MCF 10A (cell line): ENCODE data around the gene LTBP2. TPM values are rescaled to one million over a fixed set of nuclear protein-coding genes. Genes with fewer than 3 reads are reported as not detected.
A peak's percentile ranks its signal among the peaks of the same experiment; 100 is the strongest.

Experiments
- BruUV-seq: library from RNA; stranded (reverse); fragments of 400-500 nt; replicated peaks from 2 replicates; lab custom pipeline; 2021; lab: Mats Ljungman, UMichigan
- CTCF ChIA-PET: fragments of 300-600 bp; sonication (Branson Sonifier 250); formaldehyde crosslinking; extraction: SDS; loops from one replicate; lab custom pipeline; 2021; ENCODE audit warnings: antibody characterized with exemption, inconsistent platforms; lab: Yijun Ruan, JAX
- POLR2A ChIA-PET: fragments of 300-600, 350-650 bp; sonication (Branson Sonifier 250); formaldehyde crosslinking; extraction: SDS; loops from one replicate; lab custom pipeline; 2020; ENCODE audit warnings: antibody characterized with exemption, inconsistent platforms; lab: Yijun Ruan, JAX
- DNase-seq: peaks from one replicate; pipeline ENCODE4 v3.0.0-alpha.2; 2018; ENCODE audit not compliant: unreplicated experiment
- H3K27ac Mint-ChIP-seq: one replicate; pipeline ENCODE4 v1.8.0; 2022; ENCODE audit warnings: mild to moderate bottlenecking, low read depth, mixed read lengths; ENCODE audit not compliant: unreplicated experiment
- H3K27me3 Mint-ChIP-seq: one replicate; pipeline ENCODE4 v1.8.0; 2022; ENCODE audit warnings: mixed read lengths; ENCODE audit not compliant: insufficient read depth, unreplicated experiment
- H3K36me3 Mint-ChIP-seq: one replicate; pipeline ENCODE4 v1.8.0; 2022; ENCODE audit warnings: mild to moderate bottlenecking, moderate library complexity, mixed read lengths; ENCODE audit not compliant: insufficient read depth, unreplicated experiment
- H3K4me1 Mint-ChIP-seq: one replicate; pipeline ENCODE4 v1.8.0; 2022; ENCODE audit warnings: mixed read lengths; ENCODE audit not compliant: insufficient read depth, unreplicated experiment
- H3K4me3 Mint-ChIP-seq: one replicate; pipeline ENCODE4 v1.8.0; 2022; ENCODE audit warnings: mild to moderate bottlenecking, moderate library complexity, mixed read lengths; ENCODE audit not compliant: unreplicated experiment
- H3K9me3 Mint-ChIP-seq: one replicate; pipeline ENCODE4 v1.8.0; 2022; ENCODE audit warnings: mixed read lengths; ENCODE audit not compliant: unreplicated experiment
- CTCF ChIP-seq: fragments of 200-600 bp; IDR thresholded peaks from one replicate; pipeline ENCODE4 v1.8.0; 2022; ENCODE audit warnings: antibody characterized with exemption, mild to moderate bottlenecking; ENCODE audit not compliant: unreplicated experiment
- intact Hi-C: fragments of 100-400 bp; cut with micrococcal nuclease; formaldehyde crosslinking; loops from 2 replicates; pipeline ENCODE4 v1.14.1; 2022
- total RNA-seq: library from RNA; stranded (reverse); gene quantifications from 2 replicates; pipeline ENCODE4 v1.2.3, GENCODE V29; 2022

LTBP2 gene
- total RNA-seq, 1 experiment from 2014 or later, result 16.8 TPM

- no peaks in the 10 kb centered on the region for H3K9me3 Mint-ChIP-seq
- TF ChIP-seq CTCF, result no peak
- H3K36me3 Mint-ChIP-seq, result peaks cover 7% of the 10 kb centered on the region
- intact Hi-C loops, result no loop called here
- ChIA-PET CTCF (interaction anchor here (0.5 to 3.6 kb wide), 13 partner anchors 7 to 294 kb away, joined by 3 to 22 read pairs (median 4); no protein-coding TSS in a partner anchor), POLR2A (interaction anchor here (0.7 to 10.5 kb wide), 12 partner anchors 8 to 691 kb away, joined by 3 to 162 read pairs (median 4); partner anchors contain the start of genes ISCA2 and NPC2)
- no peaks in the 10 kb centered on the region for H3K27me3 Mint-ChIP-seq
- H3K27ac Mint-ChIP-seq, result peak overlapping the region; percentile 92
- peaks cover 73% of the 10 kb centered on the region for H3K4me1 Mint-ChIP-seq
- TSS peak; percentile 72 for BruUV-seq
- DNase-seq, result no peak
- H3K4me3 Mint-ChIP-seq, result peak overlapping the region; percentile 56
Measured at GRCh38 chr14:74567219-74567618, 44.8 kb downstream of the LTBP2 start.

- peaks cover 7% of the 10 kb centered on the region for H3K36me3 Mint-ChIP-seq
- BruUV-seq, result no TSS peak
- TF ChIP-seq CTCF, result no peak
- ChIA-PET CTCF (interaction anchor here (0.5 to 3.6 kb wide), 13 partner anchors 8 to 385 kb away, joined by 3 to 22 read pairs (median 3); partner anchors contain the start of gene LTBP2), POLR2A (interaction anchor here (0.6 to 10.5 kb wide), 18 partner anchors 9 to 853 kb away, joined by 3 to 162 read pairs (median 4); partner anchors contain the start of genes ISCA2 and NPC2)
- peak overlapping the region; percentile 56 for H3K4me3 Mint-ChIP-seq
- no peaks in the 10 kb centered on the region for H3K27me3 Mint-ChIP-seq
- intact Hi-C loops, result no loop called here
- H3K4me1 Mint-ChIP-seq, result peaks cover 69% of the 10 kb centered on the region
- H3K27ac Mint-ChIP-seq, result peak overlapping the region; percentile 92
- no peaks in the 10 kb centered on the region for H3K9me3 Mint-ChIP-seq
- DNase-seq, result peak; percentile 96
Measured at GRCh38 chr14:74566174-74567141, 45.6 kb downstream of the LTBP2 start.

- H3K4me1 Mint-ChIP-seq, result peaks cover 50% of the 10 kb centered on the region
- peaks cover 7% of the 10 kb centered on the region for H3K36me3 Mint-ChIP-seq
- ChIA-PET POLR2A (interaction anchor here (0.8 to 1.1 kb wide), 3 partner anchors 9 to 61 kb away, joined by 4 to 7 read pairs (median 5); no protein-coding TSS in a partner anchor), CTCF (interaction anchor here (1.0 to 3.6 kb wide), 3 partner anchors 8 to 52 kb away, joined by 4 to 13 read pairs (median 6); no protein-coding TSS in a partner anchor)
- BruUV-seq, result no TSS peak
- no peak for TF ChIP-seq CTCF
- H3K4me3 Mint-ChIP-seq, result no peak overlapping the region
- no peaks in the 10 kb centered on the region for H3K9me3 Mint-ChIP-seq
- peak overlapping the region; percentile 90 for H3K27ac Mint-ChIP-seq
- intact Hi-C loops, result no loop called here
- no peak for DNase-seq
- H3K27me3 Mint-ChIP-seq, result no peaks in the 10 kb centered on the region
Measured at GRCh38 chr14:74563586-74564159, 48.4 kb downstream of the LTBP2 start.
